Forelimb muscle (tissue), 1 donor: ENCODE data around the gene ANKS1B. TPM values are rescaled to one million over a fixed set of nuclear protein-coding genes. Genes with fewer than 3 reads are reported as not detected.

Source experiments
- DNase-seq: peaks from one replicate; pipeline ENCODE4 v3.0.0-alpha.2; 2013; ENCODE audit warnings: low read depth
- polyA plus RNA-seq: library from polyadenylated mRNA; unstranded; fragments of 120-200 nt; gene quantifications from one replicate; pipeline ENCODE4 v1.2.1, GENCODE V29; 2013; ENCODE audit not compliant: insufficient read length

Gene ANKS1B
- polyA plus RNA-seq, 1 donor = 2.3 TPM

DNA sequence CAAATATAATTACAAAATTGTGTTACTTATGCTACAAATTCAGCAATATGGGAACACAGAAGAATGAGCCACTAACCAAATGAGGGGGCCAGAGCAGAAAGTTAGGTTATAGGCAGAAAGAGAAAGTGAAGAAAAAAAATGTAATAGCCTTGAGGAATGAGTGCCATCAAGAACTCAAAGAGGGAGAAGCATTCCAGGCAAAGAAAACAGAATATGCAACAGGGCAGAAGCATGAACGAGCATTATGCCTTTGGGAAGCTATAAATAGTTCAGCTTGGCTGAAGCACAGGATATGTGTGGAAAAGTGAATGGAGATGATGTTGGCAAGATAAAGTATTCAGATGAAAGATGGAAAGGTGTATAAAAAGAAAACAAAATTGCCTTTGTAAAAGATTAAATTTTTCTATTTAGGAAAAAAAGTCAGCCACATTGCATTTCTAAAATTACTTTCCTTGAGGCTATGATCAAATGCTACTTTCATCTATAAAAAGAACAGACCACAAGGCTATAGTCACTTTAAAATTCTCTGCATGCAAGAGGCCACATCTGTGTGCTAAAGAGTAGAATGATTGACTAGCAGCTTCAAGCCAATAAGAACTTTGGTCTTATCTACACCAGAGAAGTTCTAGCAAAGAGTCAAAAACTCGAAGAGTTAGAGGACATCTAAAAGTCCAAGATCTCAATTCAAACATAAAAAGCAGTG lies 530.7 kb downstream of the ANKS1B start:
- DNase-seq = no peak

DNA sequence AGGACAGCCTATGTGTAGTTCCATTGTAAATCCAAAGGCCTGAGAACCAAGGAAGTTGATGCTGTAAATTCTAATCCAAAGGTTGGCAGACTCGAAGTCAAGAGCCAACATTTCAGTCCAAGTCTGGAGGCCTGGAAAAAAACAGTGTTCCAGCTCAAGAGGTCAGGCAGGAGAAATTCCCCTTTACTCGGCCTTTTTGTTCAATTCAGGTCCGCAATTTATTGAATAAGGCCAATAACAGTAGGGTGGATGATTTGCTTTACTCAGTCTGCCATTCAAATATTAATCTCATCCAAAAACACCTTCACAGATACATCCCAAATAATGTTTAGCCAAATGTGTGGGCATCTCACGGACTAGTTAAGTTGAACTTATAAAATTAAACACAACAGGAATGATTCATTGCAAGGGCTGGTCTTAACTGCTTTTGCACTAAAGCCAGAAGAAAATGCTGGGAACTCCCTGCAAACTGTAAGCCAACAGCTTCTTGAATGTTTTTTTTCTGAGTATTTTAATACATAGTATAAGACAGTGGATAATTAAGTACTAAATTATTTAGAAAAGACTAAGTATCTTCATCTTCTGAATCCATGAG lies 534.6 kb downstream of the ANKS1B start:
- no peak for DNase-seq

DNA sequence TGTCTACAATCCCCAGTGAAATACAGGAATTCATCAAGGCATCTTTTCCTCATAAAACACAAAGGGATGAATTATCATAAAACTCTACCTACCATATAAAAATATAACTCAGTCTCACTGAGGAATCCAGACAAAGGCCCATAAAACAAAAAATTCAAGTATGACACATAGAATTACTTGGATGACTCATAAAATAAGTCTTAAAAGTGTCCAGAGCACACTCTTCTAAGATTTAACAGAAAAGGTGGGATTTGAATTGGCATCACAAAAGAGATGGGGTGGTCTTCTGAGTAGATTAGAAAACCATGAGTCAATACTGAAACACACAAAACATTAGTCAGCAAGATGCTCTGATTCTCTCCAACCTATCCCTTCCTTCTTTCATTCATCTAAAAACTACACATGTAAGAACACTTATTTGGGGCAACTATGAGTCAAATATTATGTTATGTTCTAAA lies 539.8 kb downstream of the ANKS1B start:
- no peak for DNase-seq

DNA sequence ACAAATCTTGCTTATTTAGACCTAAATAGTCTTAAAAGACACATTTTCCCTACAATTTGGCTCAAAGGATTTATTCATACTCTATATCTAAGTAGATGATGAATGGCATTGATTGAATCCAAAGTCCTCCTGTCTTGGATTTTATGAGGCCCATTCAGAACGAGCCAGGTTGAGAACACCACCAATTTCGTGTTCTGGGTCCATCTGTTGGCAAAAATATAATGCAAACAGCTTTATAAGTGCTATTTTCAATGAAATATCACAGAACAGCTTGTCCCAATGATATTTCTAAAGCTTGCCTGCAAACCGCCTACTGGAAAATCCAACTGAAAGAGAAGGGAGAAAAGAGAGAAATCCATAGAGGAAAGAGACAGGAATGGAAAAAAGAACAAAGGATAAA lies 542.0 kb downstream of the ANKS1B start:
- DNase-seq = no peak

DNA sequence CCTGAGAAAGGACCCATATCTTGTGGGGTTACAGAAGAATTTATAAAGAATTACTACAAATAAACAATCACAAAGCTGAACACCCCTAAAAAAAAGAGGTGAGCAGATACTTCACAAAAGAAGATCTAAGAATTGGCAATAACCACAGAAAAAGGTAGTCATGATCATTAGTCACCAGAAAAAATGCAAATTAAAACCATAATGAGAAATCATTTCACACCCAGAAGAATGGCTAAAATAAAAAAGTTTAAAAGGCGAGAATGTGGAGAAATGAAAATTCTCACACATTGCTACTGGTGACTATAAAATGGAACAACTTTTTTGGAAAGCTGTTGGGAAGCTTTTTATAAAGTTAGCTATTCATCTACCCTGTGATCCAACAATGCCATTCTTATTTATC lies 545.3 kb downstream of the ANKS1B start:
- no peak for DNase-seq

DNA sequence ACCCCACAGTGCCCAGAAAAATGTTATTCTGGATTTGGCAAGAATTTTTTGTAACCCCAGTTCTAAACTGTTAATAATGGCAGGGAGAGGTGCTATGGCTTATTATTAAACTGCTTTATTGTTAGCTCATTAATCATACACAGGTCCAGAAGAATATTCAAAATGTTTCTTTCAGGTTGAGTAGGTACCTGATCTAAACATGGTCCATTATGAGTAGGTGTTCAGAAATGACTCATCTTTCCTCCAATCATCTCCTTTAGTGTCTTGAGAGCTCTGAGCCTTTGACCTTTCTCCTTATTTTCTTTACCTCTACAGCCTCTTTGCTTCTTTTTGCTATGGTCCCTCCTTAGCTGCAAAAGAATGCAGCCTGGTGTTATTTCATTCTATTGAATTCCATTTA lies 548.2 kb downstream of the ANKS1B start:
- DNase-seq = no peak

DNA sequence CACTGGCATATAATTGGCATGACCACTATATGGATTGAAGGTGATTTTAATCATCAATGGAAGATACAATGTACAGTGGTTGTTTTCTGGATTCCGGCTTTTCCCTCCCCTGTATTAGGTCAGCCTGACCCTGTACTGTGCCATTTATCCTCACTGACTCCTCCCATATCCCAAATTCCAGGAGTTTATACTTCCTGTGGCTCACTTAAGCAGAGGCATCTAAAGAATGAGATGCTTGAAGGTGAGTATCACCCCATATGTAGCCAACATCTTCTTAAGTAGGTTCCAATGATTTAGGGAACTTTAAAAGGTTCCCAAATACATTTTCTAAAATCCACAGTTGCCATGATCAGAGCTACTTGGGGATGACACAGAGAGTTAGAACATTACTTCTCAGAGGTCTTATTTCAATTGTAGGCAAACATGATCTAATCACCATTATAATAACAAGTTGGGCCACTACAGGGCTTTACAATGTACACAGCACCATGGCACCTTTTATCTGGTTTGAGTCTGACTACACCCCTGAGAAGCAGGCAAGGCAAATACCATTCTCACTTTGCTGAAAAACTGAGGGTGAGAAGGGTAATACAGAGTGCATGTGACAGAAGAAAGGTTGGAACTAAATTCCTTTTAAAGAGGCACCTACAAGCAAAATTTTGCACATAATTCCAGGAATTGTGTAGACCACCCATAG lies 549.5 kb downstream of the ANKS1B start:
- no peak for DNase-seq

DNA sequence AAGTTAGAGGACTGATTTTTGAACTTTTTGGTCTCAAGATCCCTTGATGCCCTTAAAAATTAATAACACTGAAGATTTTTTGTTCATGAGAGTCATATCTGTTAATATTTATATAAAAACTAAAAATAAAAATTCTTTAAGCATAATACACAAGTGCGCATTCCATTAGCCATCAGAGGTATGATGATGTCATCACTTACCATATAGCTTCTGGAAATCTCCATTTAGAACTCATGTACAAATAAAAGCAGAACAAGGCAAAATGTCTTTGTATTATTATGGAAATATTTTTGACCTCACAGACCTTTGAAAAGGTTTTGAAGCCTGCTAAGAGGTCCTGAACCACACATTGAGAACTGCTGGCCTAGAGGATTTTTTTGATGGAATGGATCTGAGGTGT lies 551.6 kb downstream of the ANKS1B start:
- DNase-seq = no peak

DNA sequence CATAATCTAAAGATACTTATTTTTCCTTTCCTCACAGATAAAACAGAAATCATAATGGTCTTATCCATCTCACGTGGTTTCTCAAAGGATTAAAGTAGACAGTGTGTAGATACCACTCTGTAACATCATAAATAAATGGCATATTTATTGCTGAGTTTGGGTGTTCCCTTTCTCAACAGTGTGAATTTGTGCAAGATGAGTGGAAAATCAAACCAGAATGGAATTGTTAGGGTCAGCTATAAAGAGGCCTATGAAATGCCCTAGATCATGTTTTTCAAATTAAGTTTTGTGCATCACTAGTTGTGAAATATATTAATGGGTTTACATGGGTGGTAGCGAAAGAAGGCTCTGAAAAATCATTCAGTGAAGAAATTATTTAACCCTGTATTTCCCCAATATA lies 553.5 kb downstream of the ANKS1B start:
- no peak for DNase-seq

DNA sequence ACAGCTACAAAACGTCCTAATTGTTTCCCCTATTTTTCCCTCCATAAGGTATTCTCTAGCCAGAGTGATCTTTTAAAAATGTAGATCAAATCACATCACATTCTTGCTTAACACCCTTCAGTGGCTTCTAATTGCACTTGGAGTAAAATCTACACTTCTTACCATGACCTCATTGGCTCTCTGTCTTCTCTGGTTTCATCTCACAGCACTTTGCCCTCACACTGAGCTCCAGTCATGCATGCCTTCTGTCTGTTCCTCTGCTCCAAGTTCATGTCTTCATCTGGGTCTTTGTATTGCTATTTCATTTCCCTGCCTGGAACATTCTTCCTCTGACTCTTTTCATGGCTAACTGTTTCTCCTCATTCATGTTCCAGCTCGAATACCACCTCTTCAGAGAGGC lies 557.6 kb downstream of the ANKS1B start:
- no peak for DNase-seq

DNA sequence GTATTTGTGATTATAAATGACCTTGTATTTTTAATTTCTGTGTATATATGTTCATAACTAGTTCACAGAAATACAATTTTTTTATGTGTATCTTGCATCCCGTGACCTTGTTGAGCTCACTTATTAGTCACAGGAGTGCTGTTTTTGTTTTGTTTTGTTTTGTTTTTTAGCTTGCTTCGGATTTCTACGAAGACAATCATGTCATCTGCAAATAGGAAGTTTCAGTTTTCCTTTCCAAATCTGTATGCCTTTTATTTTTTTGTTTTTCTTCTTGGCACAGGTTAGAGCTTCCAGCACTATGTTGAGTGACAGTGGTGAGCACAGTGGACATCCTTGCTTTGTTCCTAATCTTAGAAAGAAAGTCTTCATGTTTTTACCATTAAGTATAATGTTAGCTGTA lies 566.4 kb downstream of the ANKS1B start:
- no peak for DNase-seq

DNA sequence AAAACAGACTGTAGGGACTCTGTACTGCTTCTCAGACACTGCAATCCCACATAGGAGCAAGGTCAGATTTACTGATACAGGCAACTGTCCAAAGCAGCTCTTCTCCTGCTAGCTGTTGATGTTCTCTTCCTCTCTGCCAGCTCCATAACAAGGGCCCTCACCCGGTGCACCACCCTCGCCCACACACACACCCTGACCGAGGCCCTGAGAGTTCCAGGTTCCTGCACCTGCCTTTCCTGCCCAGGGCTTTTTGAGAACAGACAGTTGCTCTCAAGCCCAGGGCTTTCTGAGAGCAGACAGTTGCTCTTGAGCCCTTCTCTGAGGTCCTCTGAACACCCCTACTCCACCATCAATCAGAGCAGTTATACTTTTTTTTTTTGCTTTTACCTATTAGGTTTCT lies 571.0 kb downstream of the ANKS1B start:
- DNase-seq = no peak

DNA sequence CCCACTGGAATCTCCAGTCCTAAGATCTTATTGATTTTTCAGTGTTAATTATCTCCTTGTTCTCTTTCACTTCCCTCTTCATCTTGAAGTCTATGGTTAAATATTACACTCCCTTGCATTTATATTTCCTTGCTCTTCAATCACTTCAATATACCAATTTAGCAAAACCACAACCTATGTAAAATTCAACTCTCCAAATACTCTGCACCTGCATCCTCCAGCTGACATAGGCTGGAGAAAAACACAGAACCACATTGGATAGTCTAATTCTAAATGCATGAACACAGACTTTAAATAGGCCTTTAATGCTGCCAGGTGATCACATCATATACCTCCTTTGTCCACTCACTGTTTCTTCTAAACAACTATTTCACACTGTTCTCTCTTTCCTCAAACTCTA lies 591.0 kb downstream of the ANKS1B start:
- DNase-seq = no peak

DNA sequence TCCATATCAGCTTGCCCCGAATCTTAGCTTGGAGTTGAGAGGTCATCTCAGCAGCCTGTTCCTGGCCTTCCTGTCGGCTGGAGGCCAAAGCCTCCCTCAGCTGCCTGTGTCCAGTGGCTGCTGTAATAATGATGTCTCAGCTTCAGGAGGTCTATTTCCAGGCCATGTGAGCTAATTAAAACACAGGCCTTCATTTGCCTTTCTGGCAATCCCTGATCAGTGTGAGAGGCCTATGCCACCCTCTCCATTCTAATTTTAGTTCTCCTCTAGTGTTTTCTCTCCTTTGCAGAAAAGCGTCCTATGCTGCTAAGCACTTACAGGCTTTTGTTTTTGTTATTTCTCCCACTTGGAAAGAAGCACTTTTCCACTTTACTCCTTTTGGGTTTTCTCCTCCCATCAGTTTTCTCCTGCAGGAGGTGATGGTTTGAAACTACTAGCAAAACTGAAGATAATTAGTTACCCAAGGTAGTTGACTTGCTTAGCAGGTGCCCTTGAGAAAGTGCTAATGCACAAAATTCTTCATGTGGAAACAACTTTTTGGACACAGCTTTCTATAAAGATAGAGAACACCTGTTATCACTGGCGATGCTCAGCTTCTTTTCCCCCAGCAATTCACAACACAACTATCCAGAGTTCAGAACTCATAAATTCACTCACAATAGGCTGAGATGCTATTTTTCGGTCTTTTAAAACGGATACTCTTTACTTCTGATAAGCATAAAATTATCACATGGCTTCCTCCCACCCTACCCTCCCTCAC lies 592.5 kb downstream of the ANKS1B start:
- no peak for DNase-seq

DNA sequence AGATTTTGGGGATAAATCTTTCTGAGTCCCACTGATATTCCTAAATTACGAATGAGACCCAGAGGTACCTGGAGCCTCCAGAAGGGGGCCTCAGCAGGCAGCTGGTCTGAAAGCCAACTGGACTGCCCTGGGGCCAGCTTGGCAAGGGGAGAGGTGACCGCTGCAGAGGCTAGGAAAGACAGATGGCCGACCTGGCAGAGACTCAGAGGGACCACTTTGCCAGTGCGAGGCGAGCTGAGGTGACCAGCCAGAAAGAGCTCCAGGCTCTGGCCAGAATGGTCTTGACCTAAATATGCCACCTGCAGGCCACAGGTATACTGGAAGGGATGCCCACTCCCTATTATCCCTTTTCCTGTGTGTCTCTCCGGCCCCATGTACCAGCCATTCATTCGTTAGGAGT lies 594.0 kb downstream of the ANKS1B start:
- no peak for DNase-seq

DNA sequence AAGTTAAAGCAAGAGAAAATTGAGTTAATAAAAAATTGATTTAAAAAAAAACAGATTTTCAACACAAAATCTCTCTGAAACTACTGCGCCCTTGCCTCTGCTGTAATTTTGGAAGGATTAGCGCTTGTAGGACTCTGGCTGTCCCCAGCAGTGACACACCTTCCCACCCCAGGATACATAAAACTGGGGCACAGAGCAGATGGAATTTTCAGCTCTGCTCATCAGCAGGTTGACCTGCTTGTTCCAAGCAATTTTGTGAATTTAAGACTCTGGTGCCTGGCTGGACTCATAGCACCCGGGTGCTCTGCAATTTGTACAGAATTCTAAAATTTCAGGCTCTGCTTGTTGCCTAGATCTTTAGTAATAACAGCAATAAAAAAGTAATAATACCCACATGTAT lies 595.0 kb downstream of the ANKS1B start:
- DNase-seq = no peak

DNA sequence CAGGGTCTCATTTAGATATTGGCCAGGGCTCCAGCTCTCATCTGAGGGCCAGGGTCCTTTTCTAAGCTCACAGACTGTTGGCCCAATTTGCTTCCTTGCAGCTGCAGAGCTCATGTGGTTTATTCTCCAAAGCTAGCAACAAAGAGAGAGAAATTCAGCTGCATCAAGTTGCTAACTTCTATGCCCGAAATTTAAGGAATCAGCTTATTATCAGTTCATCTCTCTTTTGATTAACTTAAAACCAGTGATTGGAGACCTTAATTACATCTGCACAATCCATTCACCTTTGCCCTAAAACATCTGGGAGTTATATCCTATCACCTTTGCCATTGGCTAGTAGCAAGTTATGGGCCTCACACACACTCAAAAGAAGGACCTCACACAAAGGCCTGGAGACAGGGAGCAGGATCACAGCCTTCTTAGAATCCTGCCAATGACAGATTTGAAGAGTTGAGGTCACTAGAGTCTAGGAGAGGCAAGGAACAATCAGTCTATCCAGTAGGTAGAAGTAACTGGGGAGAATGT lies 596.0 kb downstream of the ANKS1B start:
- no peak for DNase-seq

DNA sequence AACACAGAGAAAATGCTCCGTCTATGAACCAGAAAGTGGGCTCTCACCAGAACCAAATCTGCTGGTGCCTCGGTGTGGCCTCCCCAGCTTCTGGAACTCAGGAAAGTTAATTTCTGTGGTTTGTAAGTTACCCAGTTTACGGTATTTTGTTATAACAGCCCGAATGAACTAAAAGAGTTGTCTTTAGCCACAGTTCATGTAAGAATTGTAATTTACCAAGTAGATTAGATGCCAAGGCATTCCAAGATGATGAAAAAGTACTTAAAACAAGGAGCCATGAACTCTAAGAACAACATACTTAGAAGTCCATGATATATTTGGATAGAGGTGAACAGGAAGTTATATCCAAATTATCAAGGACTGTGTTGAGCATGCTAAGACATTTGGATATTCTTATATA lies 597.1 kb downstream of the ANKS1B start:
- no peak for DNase-seq

DNA sequence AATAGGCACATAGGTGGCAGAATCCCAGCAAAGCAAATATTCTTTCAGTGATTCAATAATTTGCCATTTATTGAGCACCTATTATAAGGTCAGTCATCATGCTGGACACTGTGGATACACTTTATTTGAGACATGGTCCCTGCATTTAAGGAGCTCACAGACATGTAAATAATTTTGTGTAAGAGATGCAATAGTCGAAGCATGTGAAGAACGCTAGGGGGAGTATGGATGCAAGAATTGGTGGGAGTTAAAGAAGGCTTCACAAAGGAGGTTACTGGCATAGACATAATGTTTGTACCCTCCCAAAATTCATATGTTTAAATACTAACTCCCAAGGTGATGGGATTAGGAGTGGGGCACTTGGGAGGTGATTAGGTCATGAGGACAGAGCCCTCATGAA lies 597.8 kb downstream of the ANKS1B start:
- DNase-seq = no peak

DNA sequence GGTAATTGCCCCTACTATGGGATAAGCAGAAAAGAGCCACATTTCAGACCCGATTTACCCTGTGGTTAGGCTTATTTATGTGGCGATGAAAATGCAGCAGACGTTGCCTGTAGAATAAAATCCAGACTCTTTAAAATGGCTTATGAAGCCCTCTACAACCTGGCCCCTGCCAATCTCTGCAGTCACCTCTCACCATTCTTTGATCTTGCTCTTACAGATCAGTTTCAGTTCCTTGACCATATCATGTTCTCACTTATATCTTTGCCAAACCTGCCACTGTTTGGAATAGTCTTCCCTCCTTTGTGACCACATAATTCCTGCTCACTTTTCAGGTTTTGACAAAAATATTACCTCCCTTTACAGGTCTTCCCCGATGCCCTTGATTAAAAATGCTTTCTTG lies 601.5 kb downstream of the ANKS1B start:
- no peak for DNase-seq

DNA sequence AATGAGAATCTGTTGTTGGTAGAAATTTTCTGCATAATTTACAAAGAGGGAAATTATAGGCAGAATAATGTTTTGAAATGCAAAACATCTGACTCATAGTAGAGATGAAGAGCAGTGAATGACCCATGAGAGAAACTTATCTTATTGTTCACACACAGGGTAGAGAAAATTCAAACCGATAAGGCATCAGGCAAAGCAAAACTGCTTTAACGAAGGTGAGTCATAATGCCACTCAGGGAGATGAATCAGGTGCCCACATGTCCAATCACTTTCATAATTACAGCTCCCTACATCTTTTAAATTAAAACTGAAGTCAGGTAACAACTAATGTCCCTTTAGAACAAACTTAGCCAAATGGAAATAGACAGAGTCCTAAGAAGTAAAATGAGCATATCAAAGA lies 602.7 kb downstream of the ANKS1B start:
- no peak for DNase-seq

DNA sequence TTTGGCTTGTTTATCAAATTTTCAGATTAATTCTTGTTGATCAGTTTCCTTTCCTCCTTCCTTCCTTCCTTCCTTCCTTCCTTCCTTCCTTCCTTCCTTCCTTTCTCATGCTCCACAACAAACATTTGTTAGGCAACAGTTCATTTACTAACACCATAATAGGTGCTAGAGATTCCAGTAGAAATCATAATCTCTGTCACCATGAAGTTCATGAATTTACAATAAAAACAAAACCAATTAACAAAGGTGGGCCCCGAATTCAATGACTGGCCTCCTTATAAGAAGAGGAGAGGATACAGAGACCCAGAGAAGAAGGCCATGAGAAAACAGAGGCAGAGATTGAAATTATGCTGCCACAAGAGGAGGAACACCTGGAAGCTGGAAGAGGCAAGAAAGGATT lies 604.0 kb downstream of the ANKS1B start:
- DNase-seq = no peak
